ENCODE measurements around the gene TNS4.

GRCh38 chr17:40440166-40440565, 61.3 kb downstream of the TNS4 start:
- TF ChIP-seq CTCF (IDR thresholded peaks at IDR 0.05), result no peak
- no peak for TF ChIP-seq EZH2phosphoT487 (IDR thresholded peaks at IDR 0.05)
- TF ChIP-seq EZH2 (IDR thresholded peaks at IDR 0.05), result no peak
